MM.1S (cell line): ENCODE measurements around the gene UBE2J2.

Experiments used
- DNase-seq: peaks from one replicate; pipeline ENCODE4 v3.0.0-alpha.2; 2015
- H2AFZ ChIP-seq: fragments of 300-600 bp; sonication (generic); 2 replicates; pipeline ENCODE4 v1.6.0; 2016; ENCODE audit warnings: antibody characterized with exemption, low read length
- H3F3A ChIP-seq: fragments of 300-600 bp; sonication (generic); 2 replicates; pipeline ENCODE4 v1.6.1; 2016; ENCODE audit warnings: mild to moderate bottlenecking, antibody characterized with exemption, low read length, moderate library complexity, mixed read lengths; ENCODE audit not compliant: insufficient read depth
- H3K27ac ChIP-seq: fragments of 300-600 bp; sonication (generic); 2 replicates; pipeline ENCODE4 v1.5.1; 2016; ENCODE audit warnings: mild to moderate bottlenecking, low read length
- H3K27me3 ChIP-seq: fragments of 300-600 bp; sonication (generic); replicated peaks from 2 replicates; pipeline ENCODE4 v1.6.0; 2016; ENCODE audit warnings: low read length; ENCODE audit not compliant: insufficient read depth
- H3K36me3 ChIP-seq: fragments of 300-600 bp; sonication (generic); replicated peaks from 2 replicates; pipeline ENCODE4 v1.6.1; 2016; ENCODE audit warnings: mild to moderate bottlenecking, low read length, mixed read lengths; ENCODE audit not compliant: insufficient read depth
- H3K4me1 ChIP-seq: fragments of 300-600 bp; sonication (generic); 2 replicates; pipeline ENCODE4 v1.6.1; 2016; ENCODE audit warnings: low read length, mixed read lengths
- H3K4me2 ChIP-seq: fragments of 300-600 bp; sonication (generic); 2 replicates; pipeline ENCODE4 v1.6.0; 2016; ENCODE audit warnings: low read depth, low read length
- H3K4me3 ChIP-seq: fragments of 300-600 bp; sonication (generic); 2 replicates; pipeline ENCODE4 v1.5.1; 2016; ENCODE audit warnings: low read length, mixed read lengths
- H3K79me2 ChIP-seq: fragments of 300-600 bp; sonication (generic); 2 replicates; pipeline ENCODE4 v1.6.1; 2016; ENCODE audit warnings: mixed run types, low read length, mixed read lengths
- H3K9ac ChIP-seq: fragments of 300-600 bp; sonication (generic); 2 replicates; pipeline ENCODE4 v1.6.1; 2016; ENCODE audit warnings: low read length, mixed read lengths
- H3K9me2 ChIP-seq: fragments of 300-600 bp; sonication (generic); replicated peaks from 2 replicates; pipeline ENCODE4 v1.6.1; 2016; ENCODE audit warnings: mild to moderate bottlenecking, low read length, mixed read lengths; ENCODE audit not compliant: insufficient read depth
- H3K9me3 ChIP-seq: fragments of 300-600 bp; sonication (generic); replicated peaks from 2 replicates; pipeline ENCODE4 v1.6.1; 2016; ENCODE audit warnings: mild to moderate bottlenecking, low read length, mixed read lengths; ENCODE audit not compliant: insufficient read depth
- H4K20me1 ChIP-seq: fragments of 300-600 bp; sonication (generic); 2 replicates; pipeline ENCODE4 v1.6.1; 2016; ENCODE audit warnings: mild to moderate bottlenecking, low read length, moderate library complexity, mixed read lengths; ENCODE audit not compliant: insufficient read depth
- CTCF ChIP-seq: fragments of 300-600 bp; sonication (generic); IDR thresholded peaks from 2 replicates; pipeline ENCODE4 v1.5.1; 2016; ENCODE audit warnings: antibody characterized with exemption, low read length, mixed read lengths
- EZH2 ChIP-seq: fragments of 300-600 bp; sonication (generic); optimal IDR thresholded peaks from 2 replicates; pipeline ENCODE3; 2017; ENCODE audit warnings: low read depth, mild to moderate bottlenecking, antibody characterized with exemption, low read length, mixed read lengths
- EZH2phosphoT487 ChIP-seq: fragments of 300-600 bp; sonication (generic); IDR thresholded peaks from 2 replicates; pipeline ENCODE4 v1.6.1; 2018; ENCODE audit warnings: antibody characterized with exemption, low read length

The UBE2J2 gene

GRCh38 chr1:1226566-1227362, 46.9 kb downstream of the UBE2J2 start:
- Histone ChIP-seq H3K27ac (no peak overlapping the region), H3K4me3 (no peak overlapping the region), H3F3A (no peaks in the 10 kb centered on the region), H3K4me2 (no peak overlapping the region), H3K4me1 (0 out of 2 replicates have a peak, but pooled peaks cover 3% of the 10 kb centered on the region), H3K9me3 (no peaks in the 10 kb centered on the region), H4K20me1 (no peaks in the 10 kb centered on the region), H3K9ac (no peak overlapping the region), H3K36me3 (peaks cover 12% of the 10 kb centered on the region), H2AFZ (no peak overlapping the region), H3K79me2 (peaks cover 71% of the 10 kb centered on the region), H3K9me2 (no peaks in the 10 kb centered on the region), H3K27me3 (no peaks in the 10 kb centered on the region)
- TF ChIP-seq EZH2: no peak
- no peak for TF ChIP-seq CTCF
- TF ChIP-seq EZH2phosphoT487: no peak
- DNase-seq: no peak

GRCh38 chr1:1225913-1226312, 47.7 kb downstream of the UBE2J2 start:
- H3K36me3 ChIP-seq: peaks cover 12% of the 10 kb centered on the region
- no peaks in the 10 kb centered on the region for H3K9me2 ChIP-seq
- peaks cover 63% of the 10 kb centered on the region for H3K79me2 ChIP-seq
- no peaks in the 10 kb centered on the region for H4K20me1 ChIP-seq
- H3K27ac ChIP-seq: no peak overlapping the region
- H3K27me3 ChIP-seq: no peaks in the 10 kb centered on the region
- no peak overlapping the region for H3K4me3 ChIP-seq
- H3K9ac ChIP-seq: no peak overlapping the region
- H2AFZ ChIP-seq: no peak overlapping the region
- H3K4me2 ChIP-seq: no peak overlapping the region
- 0 out of 2 replicates have a peak, but pooled peaks cover 3% of the 10 kb centered on the region for H3K4me1 ChIP-seq
- H3K9me3 ChIP-seq: no peaks in the 10 kb centered on the region
- no peak for DNase-seq
- H3F3A ChIP-seq: no peaks in the 10 kb centered on the region
- no peak for TF ChIP-seq EZH2
- TF ChIP-seq CTCF: no peak
- TF ChIP-seq EZH2phosphoT487: no peak

- Histone ChIP-seq H3K27ac (no peak overlapping the region), H3K4me3 (no peak overlapping the region), H3F3A (no peaks in the 10 kb centered on the region), H3K9ac (no peak overlapping the region), H3K36me3 (peaks cover 12% of the 10 kb centered on the region), H4K20me1 (no peaks in the 10 kb centered on the region), H2AFZ (no peak overlapping the region), H3K27me3 (no peaks in the 10 kb centered on the region), H3K4me1 (0 out of 2 replicates have a peak, but pooled peaks cover 3% of the 10 kb centered on the region), H3K9me3 (no peaks in the 10 kb centered on the region), H3K9me2 (no peaks in the 10 kb centered on the region), H3K79me2 (peaks cover 57% of the 10 kb centered on the region), H3K4me2 (no peak overlapping the region)
- no peak for DNase-seq
- TF ChIP-seq EZH2 (no peak), EZH2phosphoT487 (no peak), CTCF (no peak)
These were observed 48.3 kb downstream of the UBE2J2 start for GRCh38 chr1:1225238-1225845.
